Hepatocyte (in vitro differentiated cells): ENCODE data around the gene USP44.

ENCODE experiments used
- EZH2 ChIP-seq: fragments of 200-600 bp; sonication (generic); IDR thresholded peaks from 2 replicates; pipeline ENCODE4 v1.6.1; 2016; ENCODE audit warnings: antibody characterized with exemption, mild to moderate bottlenecking, borderline replicate concordance
- TF ChIP-seq, protein P1 (sequence below): fragments of 200-600 bp; sonication (generic); IDR thresholded peaks from 2 replicates; pipeline ENCODE4 v1.5.1; 2016; ENCODE audit warnings: antibody characterized with exemption, mild to moderate bottlenecking; ENCODE audit not compliant: poor library complexity

DNA sequence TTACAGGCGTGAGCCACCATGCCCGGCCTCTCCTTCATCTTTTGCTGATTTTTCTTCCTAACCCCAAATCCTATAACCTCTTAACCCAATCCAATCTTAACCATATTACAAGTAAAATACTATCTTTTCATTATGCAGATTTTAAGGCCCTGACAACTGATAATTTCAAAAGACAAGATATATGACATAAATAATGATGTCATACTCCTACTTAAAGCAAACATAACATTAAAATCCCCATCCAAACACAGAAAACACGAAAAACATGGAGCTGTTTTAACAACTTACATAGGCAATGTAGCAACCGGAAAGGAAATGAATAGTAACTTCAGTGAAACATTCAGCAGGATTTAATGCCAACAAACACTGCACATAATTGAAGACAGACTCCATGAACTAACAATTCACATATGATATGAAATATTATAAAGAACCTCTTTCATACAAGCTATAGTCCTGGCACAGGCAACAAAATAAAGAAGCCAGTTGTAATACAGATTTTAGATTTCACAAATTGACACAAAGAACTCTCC, 21.5 kb downstream of the USP44 start:
- TF ChIP-seq, protein P1, sequence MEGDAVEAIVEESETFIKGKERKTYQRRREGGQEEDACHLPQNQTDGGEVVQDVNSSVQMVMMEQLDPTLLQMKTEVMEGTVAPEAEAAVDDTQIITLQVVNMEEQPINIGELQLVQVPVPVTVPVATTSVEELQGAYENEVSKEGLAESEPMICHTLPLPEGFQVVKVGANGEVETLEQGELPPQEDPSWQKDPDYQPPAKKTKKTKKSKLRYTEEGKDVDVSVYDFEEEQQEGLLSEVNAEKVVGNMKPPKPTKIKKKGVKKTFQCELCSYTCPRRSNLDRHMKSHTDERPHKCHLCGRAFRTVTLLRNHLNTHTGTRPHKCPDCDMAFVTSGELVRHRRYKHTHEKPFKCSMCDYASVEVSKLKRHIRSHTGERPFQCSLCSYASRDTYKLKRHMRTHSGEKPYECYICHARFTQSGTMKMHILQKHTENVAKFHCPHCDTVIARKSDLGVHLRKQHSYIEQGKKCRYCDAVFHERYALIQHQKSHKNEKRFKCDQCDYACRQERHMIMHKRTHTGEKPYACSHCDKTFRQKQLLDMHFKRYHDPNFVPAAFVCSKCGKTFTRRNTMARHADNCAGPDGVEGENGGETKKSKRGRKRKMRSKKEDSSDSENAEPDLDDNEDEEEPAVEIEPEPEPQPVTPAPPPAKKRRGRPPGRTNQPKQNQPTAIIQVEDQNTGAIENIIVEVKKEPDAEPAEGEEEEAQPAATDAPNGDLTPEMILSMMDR = no peak
- no peak for TF ChIP-seq EZH2
